ENCODE results near the gene C1QL4.
A peak's percentile ranks its signal among the peaks of the same experiment; 100 is the strongest.

Gene C1QL4

DNA sequence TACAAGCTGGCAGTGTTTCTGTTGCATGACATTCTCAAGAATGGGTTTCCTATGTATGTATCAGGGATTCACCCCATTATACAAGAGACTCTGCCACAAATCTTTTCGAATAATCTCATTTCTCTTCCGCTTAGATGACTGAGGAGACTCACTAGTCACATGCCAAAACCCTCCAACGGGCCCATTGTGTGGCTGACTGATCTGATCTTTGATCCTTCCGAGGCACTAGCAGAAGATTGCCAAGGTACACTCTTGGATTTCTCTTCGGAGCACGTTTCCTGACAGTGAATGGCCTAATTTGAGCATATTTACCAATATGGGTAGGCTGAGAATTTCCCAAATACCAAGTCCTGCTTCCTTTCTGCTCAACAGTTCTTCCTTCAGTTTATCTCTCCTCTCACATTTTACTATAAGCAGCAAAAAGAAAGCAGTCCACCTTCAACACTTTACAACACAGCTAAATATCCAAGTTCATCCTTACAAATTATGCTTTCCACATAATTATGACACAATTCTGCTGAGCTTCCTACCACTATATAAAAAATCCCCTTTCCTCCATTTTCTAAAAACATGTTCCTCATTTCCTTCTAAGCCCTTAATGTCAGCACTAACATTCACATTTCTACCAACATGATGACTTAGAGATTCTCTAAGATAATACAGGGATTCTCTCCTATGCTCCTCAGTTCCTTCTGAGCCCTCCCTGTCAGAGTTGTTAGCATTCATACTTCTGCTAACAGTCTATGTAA lies 31.1 kb downstream of the C1QL4 start:
- DNase-seq (ENCODE audit: low read depth in 1 of 2, low spot score in 1 of 2): no peak

DNA sequence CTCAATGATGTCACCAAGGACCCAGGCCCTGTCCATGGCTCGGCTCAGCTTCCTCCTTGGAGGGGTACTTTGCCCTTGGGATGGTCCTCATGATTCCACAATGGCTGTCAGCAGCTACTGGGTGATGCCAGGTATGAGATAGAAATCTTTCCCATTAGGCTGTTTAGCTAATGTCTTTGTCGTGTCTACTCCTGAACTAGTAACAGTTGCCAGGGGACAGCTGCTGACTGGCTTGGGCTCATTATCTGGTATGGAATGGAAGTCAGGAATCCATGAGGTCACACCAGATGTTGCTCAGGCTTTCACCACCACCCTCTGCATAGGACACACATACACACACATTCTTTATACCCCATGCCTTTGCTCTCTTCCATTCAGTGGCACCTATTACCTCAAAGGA lies 32.8 kb downstream of the C1QL4 start:
- no peak for DNase-seq (ENCODE audit: low read depth in 1 of 2, low spot score in 1 of 2)

DNA sequence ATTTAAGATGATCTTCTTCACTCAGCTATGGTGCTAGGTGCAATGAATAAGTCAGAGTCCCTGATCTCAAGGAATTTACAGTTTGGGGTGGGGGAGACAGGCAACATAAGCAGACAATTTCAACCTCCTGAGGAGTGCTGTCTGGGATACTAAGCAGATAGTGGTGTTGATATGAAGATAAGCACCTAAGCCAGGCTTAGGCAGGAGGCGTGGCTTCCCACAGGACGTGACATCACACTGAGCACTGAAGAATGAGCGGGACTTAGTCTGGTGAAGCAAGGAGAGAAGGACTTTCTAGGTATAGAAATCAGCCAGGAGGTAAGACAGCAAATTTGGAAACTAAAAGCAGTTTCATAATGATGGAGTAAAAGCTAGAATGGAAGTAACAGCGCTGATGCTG lies 35.2 kb downstream of the C1QL4 start:
- no peak for DNase-seq (ENCODE audit: low read depth in 1 of 2, low spot score in 1 of 2)

DNA sequence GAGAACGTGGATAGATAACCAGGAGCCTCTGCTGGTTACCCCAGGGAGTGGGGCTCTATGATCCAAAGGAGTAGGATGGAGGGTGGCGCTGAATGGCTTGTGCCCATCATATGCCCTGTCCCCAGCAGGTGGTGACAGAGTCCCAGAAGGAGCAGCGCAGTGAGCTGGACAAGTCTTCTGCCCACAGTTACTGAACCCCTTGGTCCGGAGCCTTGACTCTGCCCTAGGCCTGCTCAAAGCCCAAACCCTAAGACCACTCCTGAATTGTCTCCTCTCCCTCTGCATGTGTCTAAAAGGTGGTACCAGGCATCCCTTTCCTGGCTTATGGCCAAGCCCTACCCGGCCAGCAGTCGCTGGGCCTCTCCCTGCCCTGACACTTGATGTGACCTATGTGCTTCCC lies 38.8 kb downstream of the C1QL4 start:
- no peak for DNase-seq (ENCODE audit: low read depth in 1 of 2, low spot score in 1 of 2)

DNA sequence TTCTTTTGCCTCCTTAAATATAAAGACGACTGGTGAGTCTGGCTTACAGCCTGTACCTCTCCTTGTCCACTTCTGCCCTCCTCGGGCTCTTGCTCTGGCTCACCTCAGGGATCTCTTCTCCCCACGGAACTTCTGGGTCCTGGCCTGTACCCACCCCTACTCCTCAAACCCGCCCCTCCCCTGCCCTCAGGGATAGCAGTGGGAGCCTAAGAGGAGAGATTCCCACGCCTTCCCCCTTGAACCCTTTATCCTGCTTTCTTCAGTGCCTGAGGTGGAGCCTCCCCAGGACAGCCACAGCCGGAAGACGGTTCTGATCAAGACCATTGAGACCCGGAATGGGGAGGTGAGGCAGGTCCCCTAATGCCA lies 39.3 kb downstream of the C1QL4 start:
- DNase-seq (ENCODE audit: low read depth in 1 of 2, low spot score in 1 of 2): no peak

DNA sequence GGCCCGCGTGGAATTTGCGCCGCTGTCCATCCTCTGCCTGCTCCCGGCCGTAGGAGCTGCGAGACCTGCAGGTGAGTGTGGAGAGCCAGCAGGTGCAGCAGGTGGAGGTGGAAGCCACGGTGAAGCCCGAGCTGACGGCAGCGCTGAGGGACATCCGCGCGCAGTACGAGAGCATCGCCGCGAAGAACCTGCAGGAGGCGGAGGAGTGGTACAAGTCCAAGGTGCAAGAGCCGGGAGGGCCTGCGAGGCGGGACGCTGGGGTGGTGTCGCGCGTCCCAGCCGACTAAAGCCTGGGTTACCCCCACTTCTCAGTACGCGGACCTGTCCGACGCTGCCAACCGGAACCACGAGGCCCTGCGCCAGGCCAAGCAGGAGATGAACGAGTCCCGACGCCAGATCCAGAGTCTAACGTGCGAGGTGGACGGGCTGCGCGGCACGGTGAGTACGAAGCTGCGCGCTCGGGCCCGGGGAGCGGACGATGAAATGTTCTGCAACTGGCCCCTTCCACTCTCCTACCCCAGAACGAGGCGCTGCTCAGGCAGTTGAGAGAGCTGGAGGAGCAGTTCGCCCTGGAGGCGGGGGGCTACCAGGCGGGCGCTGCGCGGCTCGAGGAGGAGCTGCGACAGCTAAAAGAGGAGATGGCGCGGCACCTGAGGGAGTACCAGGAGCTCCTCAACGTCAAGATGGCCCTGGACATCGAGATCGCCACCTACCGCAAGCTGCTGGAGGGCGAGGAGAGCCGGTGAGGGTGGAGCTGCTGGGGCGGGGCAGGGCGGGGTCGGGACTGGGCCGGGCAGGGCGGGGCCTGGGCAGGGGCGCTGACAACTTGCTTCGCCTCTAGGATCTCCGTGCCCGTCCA lies 39.9 kb downstream of the C1QL4 start:
- no peak for DNase-seq (ENCODE audit: low read depth in 1 of 2, low spot score in 1 of 2)

DNA sequence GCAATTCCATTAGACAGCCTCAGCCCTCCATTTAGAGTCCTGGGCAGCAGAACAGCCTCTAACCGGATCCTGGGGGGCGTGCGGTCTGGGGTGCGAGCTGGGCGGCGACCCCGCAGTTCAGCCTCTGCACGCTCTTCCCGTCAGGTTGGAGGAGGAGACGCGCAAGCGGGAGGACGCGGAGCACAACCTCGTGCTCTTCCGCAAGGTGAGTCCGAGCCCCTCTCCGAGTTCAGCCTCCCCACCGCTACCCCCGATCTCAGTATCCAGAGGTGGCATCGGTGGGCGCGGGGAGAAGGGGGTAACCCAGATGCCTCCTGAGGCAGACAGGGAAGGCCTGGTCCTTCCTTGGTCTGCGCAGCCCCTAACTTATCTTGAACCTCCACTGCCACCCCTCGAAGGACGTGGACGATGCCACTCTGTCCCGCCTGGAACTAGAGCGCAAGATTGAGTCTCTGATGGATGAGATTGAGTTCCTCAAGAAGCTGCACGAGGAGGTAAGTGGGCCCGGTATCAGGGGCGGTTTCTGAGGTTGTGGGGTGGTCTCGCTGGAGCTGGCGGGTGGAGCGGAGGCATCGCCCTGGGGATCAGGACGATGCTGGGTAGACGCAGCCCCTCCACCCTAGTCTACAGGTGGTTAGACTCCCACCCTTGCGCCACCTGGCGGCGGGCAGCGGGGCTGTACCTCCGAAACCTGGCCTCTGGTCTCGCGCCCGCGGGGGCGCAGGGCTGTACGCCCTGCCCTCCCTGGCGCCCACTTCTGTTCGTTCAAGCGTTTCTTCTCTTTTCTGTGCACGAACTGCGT lies 40.8 kb downstream of the C1QL4 start:
- DNase-seq (ENCODE audit: low read depth in 1 of 2, low spot score in 1 of 2): peak; percentile 24 to 60

DNA sequence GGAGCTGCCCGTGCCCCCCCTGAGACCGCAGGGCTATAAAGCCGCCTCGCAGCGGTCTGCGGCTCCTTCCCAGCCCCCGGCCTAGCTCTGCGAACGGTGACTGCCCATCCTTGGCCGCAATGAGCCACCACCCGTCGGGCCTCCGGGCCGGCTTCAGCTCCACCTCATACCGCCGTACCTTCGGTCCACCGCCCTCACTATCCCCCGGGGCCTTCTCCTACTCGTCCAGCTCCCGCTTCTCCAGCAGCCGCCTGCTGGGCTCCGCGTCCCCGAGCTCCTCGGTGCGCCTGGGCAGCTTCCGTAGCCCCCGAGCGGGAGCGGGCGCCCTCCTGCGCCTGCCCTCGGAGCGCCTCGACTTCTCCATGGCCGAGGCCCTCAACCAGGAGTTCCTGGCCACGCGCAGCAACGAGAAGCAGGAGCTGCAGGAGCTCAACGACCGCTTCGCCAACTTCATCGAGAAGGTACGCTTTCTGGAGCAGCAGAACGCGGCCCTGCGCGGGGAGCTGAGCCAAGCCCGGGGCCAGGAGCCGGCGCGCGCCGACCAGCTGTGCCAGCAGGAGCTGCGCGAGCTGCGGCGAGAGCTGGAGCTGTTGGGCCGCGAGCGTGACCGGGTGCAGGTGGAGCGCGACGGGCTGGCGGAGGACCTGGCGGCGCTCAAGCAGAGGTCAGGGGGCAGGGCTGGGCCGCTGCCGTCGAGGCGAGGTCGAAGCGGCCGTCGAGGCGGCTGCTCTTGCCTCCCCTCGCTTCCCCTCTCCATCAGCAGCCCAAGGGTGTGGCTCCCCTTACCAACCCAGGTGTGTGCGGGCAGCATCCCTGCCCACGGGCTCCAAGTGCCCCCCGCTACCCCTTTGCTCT lies 41.7 kb downstream of the C1QL4 start, which contains the start of gene PRPH:
Gene PRPH, plus strand, starts transcription at position 66 of the 855 bp plus-strand sequence. Its CDS starts 54 bp downstream, at position 120.
- no peak for DNase-seq (ENCODE audit: low read depth in 1 of 2, low spot score in 1 of 2)

DNA sequence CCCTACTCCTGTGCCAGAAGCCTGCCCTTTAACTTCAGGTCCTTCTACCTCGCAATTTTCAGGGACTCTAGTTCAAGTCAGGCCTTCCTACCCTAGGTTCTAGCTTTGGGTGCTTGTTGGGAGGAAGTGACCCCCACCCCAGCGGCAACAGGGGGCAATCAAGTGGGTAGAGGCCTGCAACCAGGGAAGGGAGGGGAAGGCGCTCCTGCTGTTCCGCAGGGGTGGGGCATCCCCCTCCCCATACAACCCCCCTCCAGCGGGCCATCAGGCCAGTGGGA lies 42.2 kb downstream of the C1QL4 start:
- no peak for DNase-seq (ENCODE audit: low read depth in 1 of 2, low spot score in 1 of 2)

DNA sequence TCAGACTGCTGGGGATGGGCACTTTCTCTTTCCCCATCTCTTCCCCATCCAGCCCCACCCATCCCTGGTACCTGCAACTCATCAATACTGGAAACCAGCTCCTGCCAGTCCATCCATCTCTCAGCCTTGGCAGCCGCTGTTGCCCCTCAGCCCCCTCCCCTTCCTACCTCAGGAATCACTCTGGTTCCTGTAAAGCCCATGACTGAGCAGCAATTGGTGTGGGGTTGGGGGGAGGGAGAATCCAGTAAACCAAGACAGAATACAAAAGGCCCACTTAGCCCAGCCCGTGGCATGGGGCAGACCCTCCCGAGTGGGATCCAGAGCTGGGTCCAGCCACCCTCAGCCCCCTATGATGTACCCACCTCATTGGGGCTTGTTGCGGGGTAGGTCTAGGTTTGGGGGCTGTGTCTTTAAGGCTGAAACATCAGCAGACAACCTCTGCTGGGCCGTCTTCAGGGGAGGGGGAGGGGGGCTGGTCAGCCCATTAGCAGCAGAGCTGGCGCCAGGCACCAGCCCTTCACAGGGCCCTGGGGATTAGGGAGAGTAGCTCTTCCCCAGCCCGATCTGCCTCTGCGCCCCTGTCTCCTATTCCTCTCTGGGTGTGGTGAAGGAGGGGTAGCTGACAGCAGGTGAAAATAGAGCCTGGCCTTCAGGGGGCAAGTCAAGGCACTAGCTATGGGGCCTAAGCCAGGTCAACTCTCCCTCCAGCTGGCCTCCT lies 42.7 kb downstream of the C1QL4 start:
- no peak for DNase-seq (ENCODE audit: low read depth in 1 of 2, low spot score in 1 of 2)

DNA sequence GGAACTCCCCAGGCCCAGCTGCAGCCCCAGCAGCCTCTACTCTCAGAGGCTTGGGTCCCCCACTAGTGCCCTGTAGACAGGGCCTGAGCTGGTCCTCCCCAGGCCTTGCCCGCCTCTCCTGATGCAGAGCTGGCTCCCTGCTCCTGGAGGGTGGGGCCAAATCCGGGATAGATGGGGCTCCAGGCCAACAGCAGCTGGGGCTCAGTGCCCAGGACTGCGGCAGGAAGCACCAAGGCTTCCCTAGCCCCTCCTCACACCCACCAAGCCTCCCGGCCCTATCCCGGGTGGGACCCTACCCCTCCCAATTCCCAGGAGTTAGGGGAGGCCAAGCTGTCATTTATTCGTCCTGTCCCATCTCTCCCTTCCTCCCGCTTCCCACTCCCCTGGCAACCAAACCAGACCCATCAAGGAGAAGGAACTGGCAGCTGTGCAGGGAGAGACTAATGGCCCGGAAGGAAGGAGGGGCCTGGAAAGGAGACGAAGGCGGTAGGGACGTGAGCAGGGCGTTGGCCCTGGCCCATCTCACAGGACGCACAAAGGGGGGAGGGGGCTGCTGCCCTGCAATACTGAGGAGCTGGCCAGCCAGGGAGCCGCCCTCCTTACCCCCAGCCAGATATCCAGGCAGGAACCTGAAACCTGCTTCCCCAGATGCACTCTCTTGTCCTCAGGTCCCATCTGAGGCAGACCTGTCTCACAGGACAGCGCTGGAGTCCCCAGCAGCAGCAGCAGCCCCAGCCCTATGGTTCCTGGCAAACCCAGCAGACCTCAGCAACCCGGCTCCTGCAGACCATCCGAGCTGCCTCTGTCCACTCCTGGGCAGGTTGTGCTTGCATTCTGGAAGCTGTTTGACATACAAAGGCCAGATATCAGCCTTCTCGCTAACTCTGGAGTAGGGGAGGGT lies 43.7 kb downstream of the C1QL4 start:
- DNase-seq (ENCODE audit: low read depth in 1 of 2, low spot score in 1 of 2): no peak

DNA sequence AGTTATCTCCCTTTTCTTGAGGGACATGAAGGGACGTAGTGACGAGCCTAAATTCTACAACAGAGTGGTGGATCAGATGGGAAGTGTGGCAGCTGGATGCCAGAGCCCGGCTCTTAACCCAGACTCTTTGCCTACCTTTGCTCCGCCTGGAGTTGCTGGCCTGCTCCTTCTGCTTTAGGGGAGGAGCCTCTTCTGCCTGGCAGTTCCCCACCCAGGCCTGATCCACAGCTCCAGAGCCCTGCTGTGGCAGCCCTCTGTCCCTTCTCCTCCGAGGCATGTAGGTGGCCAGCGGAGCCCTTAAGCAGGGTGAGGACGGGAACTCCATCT lies 44.3 kb downstream of the C1QL4 start:
- no peak for DNase-seq (ENCODE audit: low read depth in 1 of 2, low spot score in 1 of 2)

DNA sequence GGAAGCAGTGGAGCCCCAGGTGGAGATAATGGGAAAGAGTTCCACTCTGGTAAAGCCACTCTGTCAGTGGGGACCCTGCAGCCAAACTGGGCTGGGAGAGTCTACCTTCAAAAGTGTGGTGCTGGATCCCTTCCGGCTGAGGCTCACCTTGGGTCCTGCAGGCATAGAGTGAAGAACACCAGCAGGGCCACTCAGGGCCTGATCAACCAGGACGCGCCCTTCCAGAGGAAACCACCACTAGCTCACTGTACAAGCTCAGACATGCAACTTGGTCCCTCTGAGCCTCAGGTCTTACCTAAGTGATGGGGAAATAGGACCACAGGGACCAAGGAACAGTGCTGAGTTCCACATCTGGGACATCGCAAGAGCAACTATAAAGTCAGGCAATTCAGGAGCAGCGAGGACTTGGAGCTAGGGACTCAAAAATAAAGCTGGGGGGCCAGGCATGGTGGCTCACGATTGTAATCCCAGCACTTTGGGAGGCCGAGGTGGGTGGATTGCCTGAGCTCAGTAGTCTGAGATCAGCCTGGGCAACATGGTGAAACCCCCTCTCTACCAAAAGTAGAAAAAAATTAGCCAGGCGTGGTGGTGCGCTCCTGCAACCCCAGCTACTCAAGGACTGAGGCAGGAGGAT lies 47.9 kb downstream of the C1QL4 start:
- no peak for DNase-seq (ENCODE audit: low read depth in 1 of 2, low spot score in 1 of 2)

DNA sequence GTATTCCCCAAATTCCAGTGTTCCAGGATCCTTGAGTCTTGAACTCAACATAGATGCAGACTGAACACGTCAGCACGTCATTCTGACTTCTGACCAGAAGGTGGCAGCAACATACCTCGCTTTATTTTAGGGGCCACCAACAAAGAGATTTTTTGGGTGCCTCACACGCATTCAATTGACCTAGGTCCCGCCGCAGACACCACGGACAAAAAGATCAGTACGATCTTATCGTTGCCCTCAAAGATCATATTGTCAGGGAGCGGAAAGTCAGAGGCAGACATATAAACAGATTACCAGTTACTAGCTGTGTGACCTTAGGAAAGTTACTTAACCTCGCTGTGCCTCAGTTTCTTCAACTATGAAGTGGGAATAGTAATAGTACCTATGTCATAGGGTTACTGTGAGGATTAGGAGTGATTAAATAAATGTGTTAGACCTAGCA lies 48.6 kb downstream of the C1QL4 start:
- peak; percentile 42 for DNase-seq (ENCODE audit: low read depth in 1 of 2, low spot score in 1 of 2)

DNA sequence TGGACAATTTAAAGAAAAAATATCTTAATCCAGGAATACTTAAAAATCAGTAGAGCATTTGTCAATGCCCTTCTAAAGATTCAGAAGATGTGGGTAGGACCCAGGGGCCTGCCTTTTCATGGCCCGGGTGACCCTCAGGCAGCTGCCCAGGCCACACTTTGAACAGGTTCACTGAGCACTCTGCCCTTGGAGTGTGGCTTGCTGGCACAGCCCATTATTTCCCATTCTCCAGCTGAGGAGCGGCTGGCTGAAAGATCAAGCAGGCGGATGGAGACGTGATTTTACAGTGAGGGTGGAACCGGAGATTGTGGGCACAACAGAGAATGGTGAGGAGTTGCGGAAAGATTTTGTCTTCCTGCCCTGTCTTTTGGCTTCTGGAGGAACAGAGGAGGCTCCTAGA lies 49.1 kb downstream of the C1QL4 start:
- no peak for DNase-seq (ENCODE audit: low read depth in 1 of 2, low spot score in 1 of 2)

DNA sequence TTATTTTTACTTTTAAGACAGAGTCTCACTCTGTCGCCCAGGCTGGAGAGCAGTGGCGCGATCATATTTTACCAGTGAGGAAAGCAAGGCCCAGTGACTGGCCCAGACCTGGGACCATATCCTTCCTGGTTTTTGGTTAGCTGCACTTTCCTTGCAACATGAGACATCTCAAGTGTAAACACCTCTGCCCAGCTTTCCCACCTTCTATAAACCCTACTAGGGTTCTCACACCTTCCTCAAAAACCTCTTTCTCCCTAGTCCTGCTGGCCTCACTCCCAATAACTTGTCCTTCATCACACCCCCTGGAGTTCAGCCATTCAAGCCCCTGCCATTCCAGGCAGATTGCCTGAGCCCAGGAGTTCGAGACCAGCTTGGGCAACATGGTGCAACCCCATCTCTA lies 52.3 kb downstream of the C1QL4 start:
- DNase-seq (ENCODE audit: low read depth in 1 of 2, low spot score in 1 of 2): no peak

DNA sequence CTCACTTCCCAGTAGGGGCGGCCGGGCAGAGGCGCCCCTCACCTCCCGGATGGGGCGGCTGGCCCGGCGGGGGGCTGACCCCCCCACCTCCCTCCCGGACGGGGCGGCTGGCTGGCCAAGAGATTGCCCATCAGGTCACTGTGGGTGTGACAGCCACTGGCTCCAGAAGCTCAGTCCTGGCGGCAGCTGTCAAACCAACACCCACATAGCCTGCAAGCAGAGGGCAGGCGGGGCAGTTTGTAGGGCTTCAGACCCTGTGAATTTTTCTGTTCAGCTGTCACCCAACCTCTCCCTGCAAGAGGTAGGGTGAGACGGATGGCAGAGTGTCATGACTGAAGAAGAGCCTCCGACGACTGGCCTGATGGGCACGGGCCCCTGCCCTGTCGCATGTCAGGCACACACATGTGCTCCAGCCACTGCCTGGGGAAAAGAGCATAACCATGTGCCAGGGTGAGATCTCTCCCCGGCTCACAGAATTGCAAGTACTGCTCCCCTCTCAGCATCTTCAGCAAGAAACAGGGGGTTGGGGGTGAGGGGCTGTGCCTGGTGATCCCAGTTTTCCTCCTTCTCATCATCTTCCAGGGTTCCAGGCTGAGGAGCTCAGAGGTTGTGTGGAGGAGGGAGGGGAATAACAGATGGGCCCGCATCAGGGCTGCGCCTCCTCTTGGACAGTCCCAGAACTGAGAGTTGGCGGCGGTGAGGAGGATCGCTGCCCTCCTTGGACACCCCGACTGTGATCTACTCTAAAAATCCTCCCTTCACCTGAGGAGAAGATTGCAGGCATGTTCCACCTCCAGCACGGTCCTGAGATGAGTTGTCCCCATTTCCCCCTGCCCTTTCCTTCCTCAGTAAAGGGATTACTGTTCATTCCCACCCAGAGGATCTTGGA lies 53.2 kb downstream of the C1QL4 start:
- DNase-seq (ENCODE audit: low read depth in 1 of 2, low spot score in 1 of 2): no peak
